GM19463 (cell line): ENCODE data around the gene CRABP1.
"Not testable (repeated sequence)": the region's sequence is repeated elsewhere in the genome, so short reads cannot be mapped to it uniquely, and the experiment has no call there.

ENCODE experiments used
- ATAC-seq: cut with Tn5 transposase; IDR thresholded peaks from one replicate; pipeline ENCODE4 v1.9.1; 2021; ENCODE audit warnings: mild to moderate bottlenecking, moderate library complexity; ENCODE audit not compliant: unreplicated experiment

CRABP1 gene

DNA sequence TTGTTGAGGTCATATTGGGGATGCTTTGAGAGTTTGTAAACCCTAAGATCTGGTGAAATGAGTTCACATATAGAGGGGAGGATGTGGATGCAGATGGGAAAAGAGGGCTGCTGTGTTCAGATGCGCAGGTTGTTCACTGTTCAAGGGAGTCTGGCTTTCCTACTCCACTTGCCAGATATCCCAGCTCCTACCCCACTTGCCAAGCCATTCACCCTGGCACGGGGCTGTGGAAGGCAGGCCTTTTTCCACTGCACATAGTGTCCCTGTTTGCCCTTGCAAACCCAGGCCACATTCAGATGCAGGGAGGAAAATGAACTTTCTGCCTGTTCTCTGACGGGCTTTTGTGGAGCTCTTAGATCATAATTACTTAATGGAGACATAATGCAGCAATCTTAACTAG, 29.0 kb downstream of the CRABP1 start:
- no peak for ATAC-seq

- ATAC-seq: no peak
Measured at GRCh38 chr15:78370013-78370412, 29.9 kb downstream of the CRABP1 start.

- no peak for ATAC-seq
Measured at GRCh38 chr15:78372880-78373279, 32.7 kb downstream of the CRABP1 start.

DNA sequence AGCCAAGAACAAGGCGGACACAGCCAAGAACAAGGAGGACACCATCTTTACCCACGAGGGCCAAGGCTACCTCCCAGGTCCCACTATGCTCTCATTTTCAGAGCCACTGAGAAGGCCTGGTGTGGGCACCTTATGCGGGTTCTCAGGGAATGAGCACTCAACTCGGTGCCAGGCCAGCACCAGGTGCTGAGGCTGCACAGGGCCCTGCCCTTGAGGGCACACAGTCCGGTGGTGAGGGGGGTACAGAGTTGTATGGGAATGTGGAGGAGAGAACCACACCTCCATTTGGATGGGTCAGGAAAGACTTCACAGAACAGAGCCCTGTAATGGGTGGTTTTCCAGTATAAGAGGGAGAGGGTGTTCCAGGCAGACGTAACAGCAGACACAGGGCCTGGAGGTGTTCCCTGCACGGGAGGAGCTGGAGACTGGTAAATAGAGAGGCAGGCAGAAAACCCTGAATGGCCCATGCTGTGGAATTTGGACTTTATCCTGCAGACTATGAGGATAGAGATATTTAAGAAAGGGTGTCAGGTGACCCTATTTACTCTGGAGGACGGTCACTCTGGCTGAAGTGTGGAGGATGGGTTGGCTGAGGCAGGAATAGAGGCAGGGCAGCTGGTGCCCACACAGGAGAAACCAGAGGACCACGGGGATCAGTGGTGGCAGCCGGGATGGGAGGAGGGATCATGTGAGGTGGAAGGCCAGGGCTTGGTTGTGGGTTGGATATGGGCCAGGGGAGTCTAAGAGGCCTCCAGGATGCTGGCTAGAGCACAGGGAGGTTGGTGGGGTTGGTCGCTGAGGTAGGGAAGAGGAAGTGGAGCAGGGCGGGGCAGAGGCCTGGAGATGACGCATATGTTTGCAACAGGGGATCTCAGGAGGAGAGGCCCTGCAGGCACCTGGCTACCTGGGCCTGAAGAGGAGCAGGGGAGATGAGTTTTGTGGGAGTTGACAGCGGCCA, 34.6 kb downstream of the CRABP1 start:
- ATAC-seq: no peak

GRCh38 chr15:78380143-78380542, 40.0 kb downstream of the CRABP1 start:
- not testable (repeated sequence) for ATAC-seq

- ATAC-seq: no peak
Measured at GRCh38 chr15:78382114-78382880, 42.1 kb downstream of the CRABP1 start.

DNA sequence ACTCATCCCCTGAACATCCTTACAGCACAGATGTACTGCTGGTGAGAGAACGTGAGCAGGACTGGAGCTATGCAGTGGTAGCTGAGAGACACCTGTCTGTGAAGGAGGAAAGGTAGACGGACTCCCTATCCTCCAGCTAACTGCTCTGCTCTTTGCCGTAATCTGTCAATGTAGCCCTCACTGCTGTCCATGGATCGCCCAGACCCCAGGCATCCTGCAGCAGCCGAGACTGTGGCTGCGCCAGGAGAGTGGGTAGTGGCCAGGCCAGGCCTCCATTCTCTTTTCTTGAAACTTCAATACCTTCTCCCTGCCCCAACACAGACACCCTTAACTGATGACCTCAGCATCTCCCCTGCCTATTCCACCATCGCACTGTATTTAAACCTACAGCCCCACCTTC, 44.5 kb downstream of the CRABP1 start:
- ATAC-seq: no peak

DNA sequence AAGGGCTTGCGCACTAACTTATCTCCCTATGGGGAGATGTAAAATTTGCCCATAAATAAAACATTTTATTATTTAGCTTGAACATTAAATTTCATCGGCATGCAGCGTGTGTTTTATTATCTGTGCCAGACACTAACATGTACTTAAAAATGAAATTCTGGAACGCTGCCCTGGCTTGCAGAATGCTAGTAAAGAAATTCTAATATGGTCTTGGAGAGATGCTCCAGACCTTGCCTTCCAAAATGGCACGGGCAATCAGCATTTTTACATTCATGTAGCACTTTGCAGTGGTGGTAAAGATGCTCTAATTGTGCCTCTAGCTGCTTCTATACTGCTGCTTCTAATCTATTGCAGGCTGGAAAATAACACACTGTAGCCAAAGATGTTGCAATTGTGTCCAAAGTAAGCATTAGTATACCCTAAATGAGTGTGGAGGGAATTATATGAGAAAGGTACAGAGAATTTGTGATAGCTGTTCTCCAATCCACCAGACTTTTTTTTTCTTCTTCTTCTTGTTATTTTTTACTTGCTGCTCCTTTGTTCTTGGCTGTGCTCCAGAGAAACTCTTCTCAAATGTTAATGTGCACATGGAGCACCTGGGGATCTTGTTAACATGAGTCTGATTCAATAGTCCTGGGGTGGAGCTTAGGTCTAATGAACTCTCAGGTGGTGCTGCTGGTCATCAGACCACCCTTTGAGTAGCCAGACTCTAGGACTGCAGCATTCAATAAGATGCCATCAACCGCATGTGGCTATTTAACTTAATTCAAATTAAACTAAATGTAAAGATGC, 47.3 kb downstream of the CRABP1 start:
- no peak for ATAC-seq

GRCh38 chr15:78388865-78389264, 48.7 kb downstream of the CRABP1 start:
- ATAC-seq: no peak

DNA sequence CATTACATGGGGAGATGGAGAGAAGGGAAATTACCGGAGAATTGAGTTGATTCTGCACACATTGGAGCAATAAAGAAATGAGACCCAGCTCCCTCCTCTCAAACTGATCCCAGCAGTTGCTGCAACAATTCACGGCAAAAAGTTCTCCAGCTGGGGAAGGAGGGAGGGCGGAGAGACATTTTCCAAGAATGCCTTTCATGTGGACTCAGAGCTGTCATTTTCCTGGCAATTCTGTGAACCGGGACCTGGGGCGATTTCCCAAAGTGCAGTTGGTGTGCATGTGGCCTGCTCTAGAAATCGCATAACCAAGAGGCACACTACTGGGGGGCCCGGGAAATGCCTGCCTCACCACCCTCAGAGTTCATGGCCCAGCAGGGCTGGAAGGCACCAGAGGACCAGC, 49.2 kb downstream of the CRABP1 start:
- no peak for ATAC-seq

GRCh38 chr15:78389738-78390137, 49.6 kb downstream of the CRABP1 start:
- no peak for ATAC-seq

- ATAC-seq: no peak
Measured at GRCh38 chr15:78390242-78390641, 50.1 kb downstream of the CRABP1 start.

DNA sequence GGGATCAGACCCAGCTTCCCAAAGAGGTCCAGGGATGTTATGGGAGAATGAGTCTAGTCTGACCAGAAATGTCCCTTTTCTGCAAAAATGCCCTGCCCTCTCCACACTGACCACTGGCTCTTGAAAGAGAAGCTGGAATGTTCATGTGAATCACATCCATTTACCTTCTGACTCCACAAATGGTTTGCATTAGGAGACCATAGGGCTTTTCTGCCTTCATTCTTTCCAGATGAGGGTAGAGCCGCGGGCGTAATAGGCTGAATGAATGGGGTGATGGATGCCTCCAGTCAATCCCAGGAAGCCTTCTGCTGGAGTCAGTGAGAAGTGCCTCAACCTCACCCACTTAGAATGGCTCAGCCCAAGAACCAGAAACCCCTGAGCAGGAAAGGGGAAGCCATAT, 50.7 kb downstream of the CRABP1 start:
- ATAC-seq: no peak

GRCh38 chr15:78391781-78392180, 51.6 kb downstream of the CRABP1 start:
- ATAC-seq: no peak

DNA sequence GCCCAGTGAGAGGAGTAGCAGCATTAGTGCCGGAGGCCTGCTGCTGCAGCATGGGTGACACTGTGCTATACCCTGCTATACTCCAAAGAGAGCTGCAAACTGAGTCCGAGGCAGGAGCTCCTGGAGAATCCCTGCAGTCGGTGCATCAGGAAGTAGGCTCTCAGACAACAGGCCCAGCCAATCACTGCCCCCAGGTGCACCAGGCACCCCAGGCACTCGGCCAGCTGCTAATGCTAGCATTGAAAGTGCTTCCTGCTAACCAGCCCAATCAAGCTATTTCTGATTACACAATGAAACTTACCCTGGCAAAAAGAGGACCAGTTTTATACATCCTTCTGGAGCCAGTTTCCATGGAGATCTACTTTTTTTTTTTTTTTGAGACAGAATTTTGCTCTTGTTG, 52.3 kb downstream of the CRABP1 start:
- no peak for ATAC-seq

DNA sequence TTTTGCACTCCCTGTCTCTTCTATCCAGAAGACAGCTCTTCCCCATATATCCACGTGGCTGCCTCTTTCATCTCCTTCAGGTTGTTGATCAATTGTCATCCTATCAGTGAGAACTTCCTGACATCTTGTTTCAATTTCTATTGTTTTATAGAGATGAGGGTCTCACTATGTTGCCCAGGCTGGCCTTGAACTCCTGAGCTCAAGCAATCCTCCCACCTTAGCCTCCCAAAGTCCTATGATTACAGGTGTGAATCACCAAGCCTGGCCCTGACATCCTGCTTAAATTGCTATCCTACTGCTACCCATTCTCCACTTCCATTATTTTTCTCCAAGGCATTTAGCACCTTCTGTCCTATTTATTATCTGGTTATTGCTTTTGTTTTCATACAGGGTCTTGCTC, 53.0 kb downstream of the CRABP1 start:
- no peak for ATAC-seq

GRCh38 chr15:78394026-78394425, 53.9 kb downstream of the CRABP1 start:
- ATAC-seq: no peak

DNA sequence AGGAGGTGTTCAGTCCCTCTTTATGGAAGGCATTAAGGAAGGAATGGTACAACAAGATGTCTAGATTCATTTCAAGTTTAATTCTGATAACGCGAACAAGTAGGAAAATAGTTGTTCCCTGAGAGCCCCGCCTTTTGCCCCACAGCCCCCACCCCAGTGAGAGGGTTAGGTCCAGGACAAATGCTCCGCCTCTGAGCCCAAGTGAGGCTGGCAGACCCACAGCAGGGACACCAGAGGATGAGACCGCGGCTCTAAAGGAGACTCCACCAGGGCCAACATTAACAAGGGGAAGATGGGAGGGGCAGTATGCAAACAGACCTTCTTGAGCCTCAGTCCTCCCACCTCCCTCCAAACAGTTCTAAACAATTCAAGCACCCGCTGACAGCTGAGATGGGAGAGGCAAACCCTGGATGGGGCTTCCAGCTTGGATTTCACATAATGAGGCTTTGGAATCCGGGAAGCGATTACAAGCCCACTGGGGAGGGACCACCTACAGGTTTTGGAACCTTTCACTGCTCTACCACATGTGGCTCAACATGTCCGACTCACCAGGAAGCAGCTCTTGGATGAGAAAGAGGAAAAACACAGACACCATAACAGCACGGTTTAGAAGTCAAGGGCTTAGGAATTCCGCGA, 54.9 kb downstream of the CRABP1 start:
- no peak for ATAC-seq

- no peak for ATAC-seq
Measured at GRCh38 chr15:78396186-78396814, 56.1 kb downstream of the CRABP1 start.

DNA sequence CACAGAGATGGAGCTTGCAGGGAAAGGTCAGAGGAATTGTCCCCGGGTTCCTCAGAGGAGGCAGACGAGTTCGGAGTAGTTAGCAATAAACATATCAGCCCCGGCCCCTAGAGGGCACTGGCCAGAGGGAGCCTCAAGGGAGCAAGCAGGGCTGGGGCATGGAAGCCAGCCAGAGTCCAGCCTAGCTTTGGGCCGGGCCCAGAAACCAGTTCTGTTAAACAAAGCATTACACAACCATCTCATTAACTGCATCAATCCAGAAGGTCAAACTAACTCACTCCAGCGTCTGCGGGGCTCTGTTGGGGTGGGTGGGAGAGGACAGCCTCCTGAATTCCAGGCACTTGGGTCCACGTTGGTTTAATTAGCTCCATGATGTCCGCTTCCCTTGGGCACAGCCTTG, 56.8 kb downstream of the CRABP1 start:
- no peak for ATAC-seq
